H1 (cell line): ENCODE measurements around the gene CFAP61. TPM values are rescaled to one million over a fixed set of nuclear protein-coding genes. Genes with fewer than 3 reads are reported as not detected.

ENCODE experiments used
- CBX8 ChIP-seq: fragments of 300-800, 300-1000 bp; sonication (generic); IDR thresholded peaks from 2 replicates; pipeline ENCODE4 v1.7.1; 2016; ENCODE audit warnings: low read depth, low read length, borderline replicate concordance
- CHD2 ChIP-seq: IDR thresholded peaks from 2 replicates; pipeline ENCODE4 v1.6.1; 2012; ENCODE audit warnings: low read length, improper control_type of control experiment
- FOSL1 ChIP-seq: IDR thresholded peaks from 2 replicates; pipeline ENCODE4 v1.6.1; 2011; ENCODE audit warnings: mild to moderate bottlenecking, low read depth, low read length, moderate library complexity; ENCODE audit not compliant: insufficient read depth
- GABPA ChIP-seq: IDR thresholded peaks from 2 replicates; pipeline ENCODE4 v1.6.1; 2011; ENCODE audit warnings: mild to moderate bottlenecking, low read length, moderate library complexity, borderline replicate concordance; ENCODE audit not compliant: insufficient read depth
- HDAC6 ChIP-seq: IDR thresholded peaks from one replicate; pipeline ENCODE4 v1.7.1; 2012; ENCODE audit warnings: low read depth, mild to moderate bottlenecking, inconsistent platforms, low read length, moderate library complexity
- KDM1A ChIP-seq: fragments of 200-600, 300-600 bp; sonication (generic); IDR thresholded peaks from 2 replicates; pipeline ENCODE4 v1.7.1; 2016; ENCODE audit warnings: mild to moderate bottlenecking, low read length, borderline replicate concordance
- polyA plus RNA-seq, 7 experiments: library from polyadenylated mRNA; depleted of rRNA in 3 of 7; stranded (reverse) in 5 of 7; unstranded in 2 of 7; fragments of >200 nt in 5 of 7; fragments of 200-250 nt in 2 of 7; gene quantifications; 1 replicate in 5 of 7; 2 replicates in 1 of 7; 4 replicates in 1 of 7; pipeline versions ENCODE4 v1.2.1 to v1.2.3, GENCODE V29; 2011 to 2013; ENCODE audit warnings: missing spikeins in 2 of 7, mixed read lengths in 2 of 7
- total RNA-seq: library from RNA; stranded (reverse); fragmentation: NEBNext Ultra II Directional; extraction: Animal tissue kit (Norgen Biotek cat#: 25700); gene quantifications from 2 replicates; pipeline ENCODE4 v1.2.1, GENCODE V29; 2021
- TF ChIP-seq, protein P1 (sequence below): IDR thresholded peaks from 2 replicates; pipeline ENCODE4 v1.6.1; 2011; ENCODE audit warnings: low read depth, mild to moderate bottlenecking, low read length; ENCODE audit not compliant: insufficient read depth

The CFAP61 gene
- total and polyA plus RNA-seq, 2 of the 8 experiments (the other 6 are each of a cell fraction or from before 2014, with no cell fraction given), result 0.29 to 0.61 TPM

DNA sequence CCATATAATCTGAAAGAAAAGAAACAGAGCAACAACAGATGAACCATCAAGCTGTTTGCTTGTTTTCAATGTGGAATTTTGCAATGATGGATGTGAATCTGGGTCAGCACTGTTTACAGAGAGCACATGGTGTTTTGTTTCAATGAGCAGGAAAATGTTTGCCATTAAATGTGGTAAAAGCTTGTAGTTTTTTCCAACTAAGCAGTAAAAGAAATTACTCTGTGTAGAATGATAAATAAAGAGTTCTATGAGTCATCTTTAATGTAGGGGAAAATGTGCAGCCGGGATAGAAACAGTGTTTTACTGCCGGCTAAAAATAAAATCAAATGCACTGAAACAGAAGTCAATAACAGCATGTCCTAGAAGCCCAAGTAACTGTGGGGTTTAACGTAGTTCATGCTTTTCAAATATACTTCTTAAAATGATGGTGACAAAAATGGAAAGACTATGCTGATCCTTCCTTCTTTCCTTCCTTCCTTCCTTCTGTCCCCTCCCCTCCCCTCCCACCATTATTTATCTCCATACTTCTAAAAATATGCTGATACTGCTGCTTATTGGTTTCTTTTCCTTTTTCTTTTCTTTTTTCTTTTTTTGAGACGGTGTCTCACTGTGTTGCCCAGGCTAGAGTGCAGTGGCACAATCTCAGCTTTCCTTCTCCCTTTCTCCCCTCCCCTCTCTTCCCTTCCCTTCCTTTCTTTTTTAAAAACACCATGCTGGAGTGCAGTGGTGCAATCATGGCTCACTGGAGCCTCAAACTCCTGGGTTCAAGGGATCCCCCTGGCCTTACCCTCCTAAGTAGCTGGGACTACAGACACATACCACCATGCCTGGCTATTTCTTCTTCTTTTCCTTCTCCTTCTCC lies 41.5 kb upstream of the CFAP61 start (continued):
- TF ChIP-seq FOSL1 (no peak), CHD2 (no peak), KDM1A (no peak), GABPA (no peak), CBX8 (no peak), HDAC6 (no peak)
- TF ChIP-seq, protein P1, sequence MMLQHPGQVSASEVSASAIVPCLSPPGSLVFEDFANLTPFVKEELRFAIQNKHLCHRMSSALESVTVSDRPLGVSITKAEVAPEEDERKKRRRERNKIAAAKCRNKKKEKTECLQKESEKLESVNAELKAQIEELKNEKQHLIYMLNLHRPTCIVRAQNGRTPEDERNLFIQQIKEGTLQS, result no peak
